GM12878 (cell line): ENCODE data around the gene SLC19A3. TPM values are rescaled to one million over a fixed set of nuclear protein-coding genes. Genes with fewer than 3 reads are reported as not detected.

Experiments
- ATAC-seq: fragments of 200-7000 bp; cut with Tn5 transposase; 3 replicates; pipeline ENCODE4 v1.9.1; 2020; ENCODE audit warnings: mild to moderate bottlenecking, moderate library complexity
- BruUV-seq: library from RNA; stranded (reverse); fragments of 400-500 nt; replicated peaks from 2 replicates; lab custom pipeline; 2021; lab: Mats Ljungman, UMichigan
- CTCF ChIA-PET: fragments of 300-600 bp; sonication (Branson Sonifier 250); formaldehyde crosslinking; extraction: SDS; loops from one replicate; lab custom pipeline; 2021; ENCODE audit warnings: inconsistent platforms; lab: Yijun Ruan, JAX
- POLR2A ChIA-PET: fragments of 350-600 bp; formaldehyde crosslinking; extraction: SDS; loops from one replicate; lab custom pipeline; 2021; ENCODE audit warnings: inconsistent platforms; lab: Charles Lee
- RAD21 ChIA-PET: fragments of 300-600 bp; sonication (Branson Sonifier 250); formaldehyde crosslinking; loops from one replicate; lab custom pipeline; 2023; ENCODE audit warnings: antibody characterized with exemption; ENCODE audit not compliant: unreplicated experiment; lab: Charles Lee
- SMC1A ChIA-PET: fragments of 300-600 bp; sonication (Branson Sonifier 250); formaldehyde crosslinking; loops from one replicate; lab custom pipeline; 2023; ENCODE audit not compliant: unreplicated experiment, uncharacterized antibody; lab: Charles Lee
- DNase-seq: peaks from one replicate; pipeline ENCODE4 v3.0.0-alpha.2; 2011; ENCODE audit warnings: low read depth, low spot score
- FAIRE-seq: peaks from 3 replicates; lab custom pipeline; 2011; peaks lifted over from hg19 to GRCh38; lab: Jason Lieb, UNC
- H2AFZ ChIP-seq: 2 replicates; pipeline ENCODE4 v1.6.0; 2011; ENCODE audit warnings: low read depth, low read length, control low read depth; ENCODE audit not compliant: control insufficient read depth
- H3K27ac ChIP-seq: 2 replicates; pipeline ENCODE4 v1.5.1; 2011; ENCODE audit warnings: control low read depth; ENCODE audit not compliant: control insufficient read depth, insufficient read depth
- H3K27me3 ChIP-seq, 2 experiments: replicated peaks in 1 of 2; 2 replicates each; pipeline versions ENCODE4 v1.6.0 to v1.6.1; 2011; ENCODE audit warnings: low read length in 1 of 2; ENCODE audit not compliant: control insufficient read depth in 2 of 2, insufficient read depth in 2 of 2
- H3K36me3 ChIP-seq, 2 experiments: 2 replicates each; pipeline ENCODE4 v1.5.1; 2011; ENCODE audit warnings: low read length in 1 of 2; ENCODE audit not compliant: control insufficient read depth in 2 of 2, insufficient read depth in 2 of 2
- H3K4me1 ChIP-seq: 2 replicates; pipeline ENCODE4 v1.6.1; 2011; ENCODE audit warnings: mild to moderate bottlenecking, low read length, moderate library complexity, mixed read lengths; ENCODE audit not compliant: control insufficient read depth, insufficient read depth
- H3K4me2 ChIP-seq: 2 replicates; pipeline ENCODE4 v1.6.0; 2011; ENCODE audit warnings: control low read depth; ENCODE audit not compliant: control insufficient read depth, insufficient read depth
- H3K4me3 ChIP-seq: fragments of 200-600 bp; sonication (generic); 2 replicates; pipeline ENCODE4 v1.5.1; 2016
- H3K79me2 ChIP-seq: 2 replicates; pipeline ENCODE4 v1.6.0; 2011; ENCODE audit warnings: low read length; ENCODE audit not compliant: control insufficient read depth, insufficient read depth
- H3K9ac ChIP-seq: 2 replicates; pipeline ENCODE4 v1.8.0; 2011; ENCODE audit warnings: low read length, control low read depth, mixed read lengths; ENCODE audit not compliant: control insufficient read depth, insufficient read depth
- H3K9me3 ChIP-seq: replicated peaks from 3 replicates; pipeline ENCODE4 v1.5.1; 2011; ENCODE audit warnings: mild to moderate bottlenecking, low read length; ENCODE audit not compliant: control insufficient read depth, insufficient read depth
- H4K20me1 ChIP-seq: 2 replicates; pipeline ENCODE4 v1.6.0; 2011; ENCODE audit not compliant: control insufficient read depth, insufficient read depth
- BMI1 ChIP-seq: fragments of 450-650 bp; IDR thresholded peaks from 2 replicates; pipeline ENCODE4 v1.6.1; 2016; ENCODE audit warnings: mild to moderate bottlenecking, moderate library complexity, borderline replicate concordance
- CBX5 ChIP-seq: sonication (generic); IDR thresholded peaks from 2 replicates; pipeline ENCODE4 v1.6.1; 2016; ENCODE audit warnings: low read depth, moderate library complexity, mild to moderate bottlenecking, inconsistent platforms
- CHD4 ChIP-seq: fragments of 200-600 bp; sonication (generic); IDR thresholded peaks from 2 replicates; pipeline ENCODE4 v1.6.1; 2016; ENCODE audit warnings: mild to moderate bottlenecking
- DPF2 ChIP-seq: fragments of 450-650 bp; IDR thresholded peaks from 2 replicates; pipeline ENCODE4 v1.6.1; 2017; ENCODE audit warnings: mild to moderate bottlenecking
- E2F4 ChIP-seq: IDR thresholded peaks from 2 replicates; pipeline ENCODE4 v1.6.1; 2012; ENCODE audit warnings: low read depth, low read length, improper control_type of control experiment
- HCFC1 ChIP-seq: fragments of 150-350 bp; IDR thresholded peaks from 2 replicates; pipeline ENCODE4 v1.6.1; 2014; ENCODE audit warnings: low read length
- IRF5 ChIP-seq: fragments of 450-650 bp; IDR thresholded peaks from 2 replicates; pipeline ENCODE4 v1.6.1; 2017; ENCODE audit warnings: borderline replicate concordance
- JUNB ChIP-seq: IDR thresholded peaks from 2 replicates; pipeline ENCODE4 v1.6.1; 2016; ENCODE audit warnings: antibody characterized with exemption, mild to moderate bottlenecking
- MEF2A ChIP-seq: IDR thresholded peaks from 2 replicates; pipeline ENCODE4 v1.6.1; 2011; ENCODE audit warnings: low read depth, mild to moderate bottlenecking, low read length, moderate library complexity; ENCODE audit not compliant: insufficient read depth
- MLLT1 ChIP-seq: fragments of 450-650 bp; IDR thresholded peaks from 2 replicates; pipeline ENCODE4 v1.6.1; 2016; ENCODE audit warnings: mild to moderate bottlenecking
- NBN ChIP-seq: fragments of 450-650 bp; IDR thresholded peaks from 2 replicates; pipeline ENCODE4 v1.6.1; 2016
- NR2C1 ChIP-seq: fragments of 450-650 bp; IDR thresholded peaks from 2 replicates; pipeline ENCODE4 v1.6.1; 2017; ENCODE audit warnings: antibody characterized with exemption, mild to moderate bottlenecking, moderate library complexity
- PBX3 ChIP-seq: IDR thresholded peaks from 2 replicates; pipeline ENCODE4 v1.6.1; 2011; ENCODE audit warnings: mild to moderate bottlenecking, low read depth, low read length, moderate library complexity; ENCODE audit not compliant: insufficient replicate concordance
- POLR2AphosphoS2 ChIP-seq: IDR thresholded peaks from 2 replicates; pipeline ENCODE4 v1.6.1; 2011; ENCODE audit warnings: low read depth, mild to moderate bottlenecking, low read length, improper control_type of control experiment, moderate library complexity
- POU2F2 ChIP-seq: IDR thresholded peaks from 3 replicates; pipeline ENCODE4 v1.6.1; 2011; ENCODE audit warnings: low read depth, mild to moderate bottlenecking, low read length, borderline replicate concordance
- RAD21 ChIP-seq: IDR thresholded peaks from 2 replicates; pipeline ENCODE4 v1.6.1; 2011; ENCODE audit warnings: mild to moderate bottlenecking, low read depth, low read length, moderate library complexity; ENCODE audit not compliant: insufficient read depth
- RCOR1 ChIP-seq: conservative IDR thresholded peaks from 2 replicates; pipeline ENCODE4 v1.6.1; 2012; ENCODE audit warnings: low read depth, low read length, improper control_type of control experiment
- SIN3A ChIP-seq: IDR thresholded peaks from 2 replicates; pipeline ENCODE4 v1.6.1; 2012; ENCODE audit warnings: low read depth, low read length, improper control_type of control experiment
- WGBS: methylation state at CpG from one replicate; pipeline ENCODE4 v1.1.6; 2016; ENCODE audit warnings: low lambda C conversion rate; ENCODE audit not compliant: insufficient replicate concordance, insufficient coverage; ENCODE audit errors: missing lambda C conversion rate; 5-methylcytosine and 5-hydroxymethylcytosine counted together
- in situ Hi-C: fragments of 300-500 bp; cut with MboI; formaldehyde crosslinking; loops from 9 replicates; pipeline ENCODE4 v1.14.3; 2018; ENCODE audit warnings: mixed read lengths
- intact Hi-C: fragments of 100-400 bp; cut with micrococcal nuclease; formaldehyde crosslinking; loops from one replicate; pipeline ENCODE4 v1.14.2; 2022; ENCODE audit not compliant: unreplicated experiment
- polyA plus RNA-seq, 11 experiments: library from polyadenylated mRNA; depleted of rRNA in 4 of 11; unstranded in 6 of 11; stranded (reverse) in 5 of 11; fragments of >200 nt; fragmentation: Nextera tagmentation in 4 of 11; fragmentation: Illumina TruSeq in 1 of 11; extraction: Ambion mirVana in 4 of 11; extraction: Trizol in 1 of 11; gene quantifications; 1 replicate in 1 of 11; 2 replicates in 10 of 11; pipeline versions ENCODE4 v1.2.1 to v1.2.3, GENCODE V29; 2011 to 2016; ENCODE audit warnings: inconsistent platforms in 2 of 11, missing spikeins in 2 of 11, low read depth in 1 of 11
- total RNA-seq, 4 experiments: library from RNA; depleted of rRNA in 3 of 4; stranded (reverse); fragments of >200 nt in 3 of 4; fragmentation: Illumina TruSeq in 1 of 4; extraction: Trizol in 1 of 4; gene quantifications; 2 replicates each; pipeline versions ENCODE4 v1.2.1 to v1.2.3, GENCODE V29; 2013 to 2021

Gene SLC19A3
- total and polyA plus RNA-seq, 10 of the 15 experiments (the other 5 are each of a cell fraction or from before 2014, with no cell fraction given) = not detected

DNA sequence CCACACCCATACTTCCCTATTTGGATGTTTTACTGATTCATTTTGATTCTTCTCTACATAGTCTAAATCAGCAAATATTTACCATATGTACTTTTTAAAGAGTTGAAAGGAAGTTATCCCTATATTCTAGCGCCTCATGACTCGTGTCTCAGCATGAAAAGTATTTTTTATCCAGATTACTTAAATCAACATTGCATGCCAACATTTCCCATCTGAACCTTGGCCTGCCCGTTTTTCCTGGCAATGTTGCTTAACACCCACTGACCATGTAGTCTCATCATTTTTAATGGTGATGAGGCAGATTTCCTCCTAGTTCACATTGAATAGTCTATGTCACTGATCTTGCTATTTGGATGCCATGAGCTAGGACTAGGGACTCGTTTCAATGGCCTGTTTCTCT lies 64.4 kb downstream of the SLC19A3 start:
- intact Hi-C loops = loop anchor here (10.0 kb wide), 1 partner anchor 529 kb away; no protein-coding TSS in a partner anchor
- H3K27ac ChIP-seq = no peak overlapping the region
- SMC1A ChIA-PET = interaction anchor here (0.6 to 1.1 kb wide), 2 partner anchors 17 to 173 kb away, joined by 3 to 5 read pairs; no protein-coding TSS in a partner anchor
- POLR2A ChIA-PET = no interaction called here
- CTCF ChIA-PET = interaction anchor here (1.8 kb wide), 1 partner anchor 113 kb away, joined by 10 read pairs; no protein-coding TSS in a partner anchor
- FAIRE-seq (no peak), ATAC-seq (no peak), DNase-seq (no peak)
- H3K27me3 ChIP-seq = 0 out of 4 replicates have a peak, but pooled peaks cover 0 to 3% of the 10 kb centered on the region in 2 experiments
- WGBS = 29% methylated on average over 4 of the region's 4 CpGs
- no peak overlapping the region for H3K9ac ChIP-seq
- BruUV-seq = no TSS peak
- H3K4me3 ChIP-seq = no peak overlapping the region
- in situ Hi-C loops = no loop called here
- no peaks in the 10 kb centered on the region for H3K4me1 ChIP-seq
- no peaks in the 10 kb centered on the region; the same call in 1 of the 2 replicates for H4K20me1 ChIP-seq
- no peak overlapping the region for H3K4me2 ChIP-seq
- RAD21 ChIA-PET = interaction anchor here (0.7 kb wide), 1 partner anchor 114 kb away, joined by 3 read pairs; no protein-coding TSS in a partner anchor
- no peaks in the 10 kb centered on the region for H3K79me2 ChIP-seq
- H3K9me3 ChIP-seq = no peaks in the 10 kb centered on the region
- no peaks in the 10 kb centered on the region for H3K36me3 ChIP-seq
- no peak overlapping the region for H2AFZ ChIP-seq
- TF ChIP-seq RAD21 (no peak), NR2C1 (no peak), SIN3A (no peak), PBX3 (no peak), POU2F2 (no peak), POLR2AphosphoS2 (no peak), DPF2 (no peak), NBN (no peak), RCOR1 (no peak), CBX5 (no peak), JUNB (no peak), MEF2A (no peak), CHD4 (no peak), E2F4 (no peak), IRF5 (no peak), BMI1 (no peak), MLLT1 (no peak), HCFC1 (no peak)
